Stimulated activated CD4-positive, alpha-beta T cell treated with anti-CD3 and anti-CD28 coated beads, Interleukin-1b, Interleukin-23, amount 100 ng/mL, for 48 hours (primary cell): ENCODE data around the gene METTL24.
"Not testable (repeated sequence)": the region's sequence is repeated elsewhere in the genome, so short reads cannot be mapped to it uniquely, and the experiment has no call there.

Experiments
- DNase-seq: peaks from one replicate; pipeline ENCODE4 v3.0.0-alpha.2; 2020

The METTL24 gene

DNA sequence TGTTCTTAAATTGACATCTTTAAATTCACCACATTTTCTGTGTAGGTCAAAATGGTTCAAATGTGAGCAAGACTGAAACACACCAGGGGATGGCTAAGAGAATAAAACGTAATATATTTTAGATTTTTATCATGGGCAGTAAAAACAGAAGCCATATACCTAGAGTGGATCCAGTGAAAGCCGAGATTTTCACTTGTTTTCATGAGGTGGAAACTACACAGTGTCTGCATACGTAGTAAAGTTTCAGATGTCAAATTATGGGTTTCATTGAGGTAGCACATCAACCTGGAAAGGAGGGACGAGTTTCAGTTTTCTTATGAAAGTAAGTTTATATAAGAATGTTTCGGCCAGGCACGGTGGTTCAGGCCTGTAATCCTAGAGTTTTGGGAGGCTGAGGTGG lies 25.9 kb downstream of the METTL24 start:
- DNase-seq, result no peak

DNA sequence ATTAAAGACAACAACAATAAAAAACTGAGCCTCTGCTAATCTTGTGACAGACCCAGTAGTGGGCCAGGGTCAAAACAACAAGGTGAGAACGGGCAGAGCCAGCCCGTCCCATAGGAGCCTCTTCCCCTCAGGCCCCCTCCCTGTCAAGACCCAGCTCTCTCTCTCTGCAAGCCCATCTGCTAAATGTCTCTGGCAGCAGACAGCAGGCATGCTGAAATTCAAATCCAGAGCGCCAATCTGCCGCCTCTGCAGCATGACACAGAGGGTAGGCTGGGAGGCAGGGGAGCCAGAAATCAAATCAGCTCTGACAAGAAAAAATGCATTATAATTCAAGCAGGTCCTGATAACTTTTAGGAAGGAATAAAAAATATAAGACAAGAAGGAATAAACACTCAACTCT lies 26.3 kb downstream of the METTL24 start:
- no peak for DNase-seq

DNA sequence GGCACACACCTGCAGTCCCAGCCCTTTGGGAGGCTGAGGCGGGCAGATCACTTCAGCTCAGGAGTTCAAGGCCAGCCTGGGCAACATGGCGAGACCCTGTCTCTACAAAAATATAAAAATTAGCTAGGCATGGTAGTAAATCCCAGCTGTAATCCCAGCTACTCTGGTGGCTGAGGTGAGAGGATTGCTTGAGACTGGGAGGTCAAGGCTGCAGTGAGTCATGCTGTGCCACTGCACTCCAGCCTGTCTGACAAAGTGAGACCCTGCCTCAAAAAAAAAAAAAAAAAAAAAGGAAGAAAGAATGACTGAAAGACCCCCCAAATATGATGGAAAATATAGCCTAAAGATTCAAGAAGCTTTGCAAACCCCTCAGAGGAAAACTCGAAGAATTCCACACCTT lies 26.8 kb downstream of the METTL24 start:
- no peak for DNase-seq

DNA sequence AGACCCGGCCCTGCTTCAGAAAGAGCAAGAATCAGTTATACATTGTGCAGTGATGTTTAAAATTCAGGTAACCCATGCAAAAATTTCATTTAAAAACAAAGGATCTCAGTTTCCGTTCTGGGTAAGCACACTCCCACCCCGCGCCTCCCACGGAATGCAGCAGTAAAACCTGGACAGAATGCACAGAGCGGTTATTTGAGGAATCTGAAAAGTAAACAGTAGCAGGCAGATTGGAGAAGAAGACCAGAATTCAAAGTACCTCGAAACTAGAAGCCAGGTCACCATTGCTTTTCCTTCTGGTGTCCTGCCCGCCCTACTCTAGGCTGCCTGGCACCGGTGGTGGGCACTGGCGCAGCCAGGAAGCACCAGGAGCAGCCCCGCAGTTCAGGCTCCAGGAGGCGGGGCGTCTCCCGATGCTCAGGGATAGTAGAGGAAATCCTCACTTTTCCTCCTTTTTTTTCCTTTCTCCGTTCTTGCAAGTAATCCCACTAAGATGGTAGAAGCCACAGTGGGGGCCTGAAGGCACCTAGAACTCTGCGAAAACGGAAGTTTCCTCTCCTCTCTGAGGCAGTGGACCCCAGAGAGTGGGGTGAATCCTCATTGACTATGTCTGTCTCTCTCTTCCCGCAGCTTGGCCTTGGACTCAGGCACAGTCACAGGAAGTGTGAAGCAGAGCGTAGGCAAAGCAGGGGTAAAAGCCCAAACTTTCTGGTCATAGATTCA lies 28.3 kb downstream of the METTL24 start:
- no peak for DNase-seq

DNA sequence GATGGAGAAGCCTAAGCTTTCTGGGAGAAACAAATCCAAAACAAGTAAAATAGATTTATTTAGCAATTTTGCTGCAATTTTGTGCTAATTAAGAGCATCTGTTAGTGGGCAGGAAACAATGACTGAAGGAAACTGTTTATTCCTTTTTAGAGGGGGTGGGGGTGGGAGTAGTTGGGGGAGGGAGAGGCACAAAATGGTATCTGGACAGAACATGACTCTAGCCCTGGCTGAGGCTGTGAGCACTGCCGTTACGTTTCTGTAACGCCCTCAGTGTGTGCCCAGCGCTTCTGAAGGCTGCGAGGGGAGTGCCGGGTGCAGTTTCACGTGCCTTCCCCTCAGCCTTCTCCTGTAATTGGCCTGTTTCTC lies 28.8 kb downstream of the METTL24 start:
- no peak for DNase-seq

DNA sequence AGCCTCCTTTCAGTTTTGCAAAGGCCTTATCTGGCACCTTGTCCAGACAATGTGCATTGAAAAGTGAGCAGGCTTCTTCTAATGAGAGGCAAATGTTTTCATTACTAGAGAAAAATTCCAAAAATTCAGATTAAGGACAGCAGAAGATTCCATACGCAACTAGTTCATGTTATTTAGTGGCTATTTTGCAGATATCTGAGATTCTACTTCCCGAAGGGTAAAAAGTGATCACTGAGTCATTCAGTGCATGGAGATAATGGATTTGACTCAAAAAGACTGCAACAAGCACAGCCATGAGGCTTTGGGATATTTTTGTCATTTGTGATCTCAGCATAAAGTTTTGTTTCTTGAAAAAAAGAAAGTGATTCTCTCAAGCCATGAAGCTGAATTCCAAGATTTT lies 29.9 kb downstream of the METTL24 start:
- no peak for DNase-seq

DNA sequence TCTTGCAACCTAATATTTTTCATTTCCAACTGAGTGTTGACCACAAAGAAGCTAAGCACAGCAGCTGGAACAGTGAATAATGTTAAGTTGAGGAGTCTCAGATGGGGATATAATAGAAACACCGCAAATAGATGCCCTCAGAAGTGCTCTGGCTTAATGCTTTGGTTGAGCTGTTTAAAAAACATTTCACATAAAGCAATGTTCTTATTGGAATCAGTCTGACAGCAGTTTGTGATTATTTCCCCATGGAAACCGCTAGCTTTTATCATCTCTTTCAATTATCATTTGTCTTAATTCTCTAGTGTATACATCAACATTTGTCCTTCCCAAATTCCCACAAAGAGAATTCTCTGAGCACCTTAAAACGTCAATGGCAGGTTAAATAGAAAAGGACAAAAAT lies 30.8 kb downstream of the METTL24 start:
- DNase-seq, result no peak

DNA sequence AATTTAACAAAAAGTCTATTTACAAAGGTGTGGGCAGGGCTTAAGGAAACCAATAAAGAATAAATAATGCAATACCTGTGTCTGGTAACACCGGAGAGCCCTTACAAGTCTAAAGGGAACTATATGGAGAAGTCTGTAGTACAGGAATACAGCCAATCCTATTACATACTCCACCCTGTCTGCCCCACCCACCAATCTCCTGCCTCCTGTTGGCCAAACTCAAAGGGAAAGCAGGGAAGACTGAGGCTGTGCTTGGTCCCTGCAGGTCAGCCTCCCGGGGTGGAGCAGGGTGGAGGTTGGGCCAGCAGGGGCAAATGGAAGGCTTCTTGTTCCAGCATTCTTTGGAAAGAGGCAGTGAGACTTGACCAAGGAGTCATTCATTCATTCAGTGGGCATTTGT lies 31.5 kb downstream of the METTL24 start:
- DNase-seq, result no peak

DNA sequence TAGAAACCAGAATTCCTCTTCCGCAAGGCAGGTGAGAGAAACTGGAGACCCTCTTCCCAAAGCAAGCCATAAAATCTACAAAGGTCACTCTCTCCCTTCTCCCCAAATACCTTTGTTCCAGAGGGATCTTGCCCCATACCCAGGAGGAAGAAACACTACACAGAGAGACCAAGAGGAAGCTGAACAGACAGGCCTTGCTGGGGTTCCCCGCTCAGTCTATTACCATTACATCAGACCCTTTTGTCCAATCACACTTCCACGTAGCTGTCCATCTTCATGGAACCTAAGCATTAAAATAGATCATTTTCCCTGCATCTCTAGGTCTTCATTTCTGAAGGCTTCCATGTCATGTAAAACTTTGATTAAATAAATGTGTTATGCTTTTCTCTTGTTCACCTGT lies 32.1 kb downstream of the METTL24 start:
- no peak for DNase-seq

DNA sequence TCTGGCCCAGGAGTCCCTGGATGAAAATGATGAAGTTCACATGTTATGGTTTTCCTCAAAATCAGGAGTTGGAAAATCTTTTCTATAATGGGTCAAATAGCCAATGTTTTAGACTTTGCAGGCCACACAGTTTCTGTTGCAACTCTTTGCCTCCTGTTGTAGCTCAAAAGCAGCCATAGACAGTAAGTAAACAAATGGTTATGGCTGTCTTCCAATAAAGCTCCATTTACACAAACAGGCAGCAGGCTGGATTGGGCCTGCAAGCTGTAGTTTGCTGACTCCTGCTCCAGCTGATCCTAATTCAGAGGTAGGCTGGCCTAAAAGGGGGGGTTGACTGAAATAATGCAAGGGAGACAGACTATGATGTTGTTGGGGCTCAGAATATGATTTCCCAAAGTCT lies 33.0 kb downstream of the METTL24 start:
- no peak for DNase-seq

DNA sequence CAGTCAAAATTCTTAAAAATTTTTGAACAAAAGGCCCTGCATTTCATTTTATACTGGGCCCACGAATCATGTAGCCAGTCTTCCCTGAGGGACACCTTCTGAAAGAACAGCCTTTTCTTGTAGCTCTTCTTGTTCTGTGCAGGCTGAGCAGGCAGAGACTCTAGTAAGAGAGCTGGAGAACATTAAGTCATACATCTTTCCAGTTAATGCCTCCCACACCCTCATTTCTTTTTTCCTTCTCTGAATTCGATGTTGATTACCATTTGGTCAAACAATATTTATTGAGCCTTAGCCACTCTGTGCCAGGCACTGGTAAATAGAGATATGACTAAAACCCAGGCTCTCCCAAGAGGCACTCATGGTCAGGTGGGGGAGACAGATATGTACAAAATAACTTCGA lies 33.6 kb downstream of the METTL24 start:
- DNase-seq, result no peak

DNA sequence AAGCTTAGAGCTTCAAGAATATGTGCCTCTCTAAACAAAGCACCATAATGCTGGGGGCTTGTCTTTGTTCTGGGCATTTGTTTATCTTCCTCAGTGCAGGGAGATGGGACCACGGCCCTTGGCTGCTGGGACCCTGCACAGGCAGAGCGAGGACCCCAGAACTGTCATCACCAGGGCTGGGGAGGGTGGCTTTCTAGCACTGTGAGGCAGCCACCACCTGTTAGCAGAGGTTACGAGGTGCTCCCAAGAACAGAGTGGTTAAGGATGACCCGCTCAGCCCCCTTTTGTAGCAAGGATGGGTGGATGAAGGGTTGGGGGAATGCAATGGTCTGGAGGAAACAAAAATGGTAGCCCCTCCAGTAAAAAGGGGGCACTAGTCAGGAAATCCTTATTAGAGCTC lies 34.9 kb downstream of the METTL24 start:
- DNase-seq, result no peak

DNA sequence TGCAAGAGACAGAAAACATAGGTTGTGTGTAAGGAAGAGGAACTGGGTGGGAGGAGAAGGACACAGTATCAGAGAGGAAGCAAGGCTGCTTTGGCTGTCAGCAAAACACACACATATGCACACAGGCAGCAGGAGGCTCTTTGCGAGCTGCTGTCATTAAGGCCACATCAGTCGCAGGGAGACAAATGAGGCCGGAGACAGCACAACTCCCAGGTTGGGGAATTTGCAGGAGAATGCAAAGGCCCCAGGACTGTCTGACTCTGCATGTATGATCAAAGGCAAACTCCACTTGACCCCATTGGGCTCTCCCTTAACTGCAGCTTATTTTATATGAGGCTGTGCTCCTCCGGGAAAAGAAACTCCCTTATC lies 35.3 kb downstream of the METTL24 start:
- no peak for DNase-seq

DNA sequence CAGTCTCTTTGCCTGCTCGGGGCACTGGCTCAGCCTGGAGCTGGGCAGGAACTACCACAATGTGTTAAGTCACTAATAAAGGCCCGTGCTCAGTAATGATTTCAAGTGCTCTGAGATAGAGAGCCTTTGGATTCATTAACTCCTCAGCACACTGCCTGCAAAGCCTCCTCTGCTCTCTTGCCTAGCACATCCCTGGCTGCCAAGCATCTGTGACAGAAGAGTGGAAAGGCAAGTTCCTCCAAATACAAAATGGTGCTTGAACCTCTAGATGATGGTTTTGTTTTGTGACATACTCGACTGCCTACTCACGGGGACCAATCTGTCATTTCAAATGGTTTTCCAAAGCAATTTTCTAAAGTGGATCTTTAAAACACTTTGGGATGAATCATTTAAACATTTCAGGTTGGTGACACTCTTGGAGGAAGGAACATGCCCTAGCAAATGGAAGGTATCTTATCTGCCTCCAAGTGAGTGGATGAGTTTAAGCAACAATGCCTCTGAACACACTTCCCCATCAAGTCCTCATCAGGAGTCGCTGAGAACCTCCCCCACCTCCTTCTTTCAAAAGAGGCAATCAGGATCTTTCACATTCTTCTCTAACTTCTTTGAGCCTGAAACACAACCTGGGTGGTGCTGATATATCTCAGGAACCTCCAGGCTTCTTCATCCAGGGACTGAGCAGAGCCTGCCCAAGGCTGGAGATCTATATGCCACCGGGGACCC lies 35.8 kb downstream of the METTL24 start:
- no peak for DNase-seq

DNA sequence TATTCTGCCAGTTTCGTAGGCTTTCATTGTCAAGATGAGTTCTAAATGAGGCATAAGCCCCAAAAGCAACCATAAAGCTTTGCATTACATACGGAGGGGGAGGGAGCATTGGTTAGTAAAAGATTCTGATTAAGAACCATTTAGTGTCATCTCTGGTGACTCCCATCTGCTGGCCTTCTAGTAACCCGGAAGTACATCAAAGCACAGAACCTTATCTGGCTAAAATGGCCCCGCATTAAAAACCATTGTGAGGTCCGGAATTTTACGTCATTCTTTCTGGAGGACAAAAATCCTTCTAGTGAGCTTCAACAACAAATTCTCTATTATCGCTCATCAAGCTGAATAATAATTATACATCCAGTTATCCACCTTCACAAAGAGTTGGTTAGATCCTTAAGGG lies 37.8 kb downstream of the METTL24 start:
- no peak for DNase-seq

DNA sequence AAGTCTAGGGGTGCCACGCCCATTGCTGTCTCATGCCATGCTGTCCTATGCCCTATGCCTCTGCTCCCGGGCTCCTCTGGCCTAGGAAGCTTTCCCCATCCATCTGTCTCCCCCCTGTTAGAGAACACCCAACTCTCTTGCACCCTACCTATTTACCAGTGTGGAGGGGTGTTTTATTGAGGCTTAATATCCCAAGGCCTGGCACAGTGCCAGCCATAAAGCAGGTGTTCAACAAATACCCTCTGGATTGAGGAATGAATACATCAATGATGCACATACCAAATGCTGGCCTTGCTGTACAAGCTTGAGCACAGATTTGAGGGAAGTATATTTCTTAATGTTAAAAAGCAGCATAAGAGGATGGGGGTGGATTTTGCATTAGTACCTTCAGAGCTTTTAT lies 38.3 kb downstream of the METTL24 start:
- DNase-seq, result no peak

DNA sequence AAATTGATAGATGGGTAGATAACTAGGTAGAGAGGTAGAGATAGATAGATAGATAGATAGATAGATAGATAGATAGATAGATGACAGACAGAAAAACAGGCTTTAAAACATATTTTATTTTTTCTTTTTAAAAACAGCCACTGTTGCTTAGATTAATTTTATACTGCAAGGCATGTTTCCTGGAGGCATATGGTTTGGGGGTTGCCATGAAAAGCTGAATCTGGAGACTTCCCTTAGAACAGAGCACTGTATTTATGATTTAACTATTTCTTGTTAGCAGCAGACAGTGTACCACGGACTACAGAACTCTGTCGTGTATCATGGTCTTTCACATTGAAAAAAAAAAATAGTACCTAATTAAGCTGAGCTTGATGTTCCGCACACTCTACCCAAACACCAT lies 38.8 kb downstream of the METTL24 start:
- DNase-seq, result no peak

DNA sequence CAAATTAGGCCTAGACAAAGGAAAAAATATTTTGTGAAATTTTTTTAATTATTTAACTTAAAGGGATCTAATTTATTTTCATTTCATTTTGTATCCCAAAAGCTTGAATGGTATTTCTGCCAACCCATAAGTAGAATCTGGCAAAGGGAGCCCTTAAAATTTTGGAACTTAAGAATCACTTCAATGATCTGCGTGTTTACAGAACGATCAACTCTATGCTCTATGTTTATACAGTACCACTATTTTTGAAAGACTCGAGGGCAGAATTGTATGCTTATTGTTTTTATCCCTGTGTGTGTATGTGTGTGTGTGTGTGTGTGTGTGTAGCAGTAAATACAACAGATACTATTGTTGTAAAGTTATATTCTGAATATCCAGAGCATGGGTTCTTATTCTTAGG lies 39.2 kb downstream of the METTL24 start:
- DNase-seq, result no peak

DNA sequence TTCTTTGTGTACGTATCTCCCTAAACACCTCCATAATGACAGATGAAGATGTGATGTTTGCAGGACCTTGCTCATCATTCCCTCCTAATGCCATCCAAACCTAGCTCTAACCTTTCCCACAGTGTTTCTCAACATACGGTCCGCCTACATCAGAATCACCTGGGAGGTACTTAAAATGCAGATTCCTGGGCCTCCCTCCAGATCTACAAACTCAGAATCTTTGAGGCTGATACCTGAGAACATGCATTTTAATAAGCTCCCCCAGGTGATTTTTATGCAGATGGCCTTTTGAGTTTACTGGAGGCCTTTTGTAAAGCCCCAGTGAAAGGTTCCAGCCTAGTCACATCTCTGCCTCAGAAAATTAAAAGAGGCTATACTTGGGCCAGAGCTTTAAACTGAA lies 40.5 kb downstream of the METTL24 start:
- no peak for DNase-seq

DNA sequence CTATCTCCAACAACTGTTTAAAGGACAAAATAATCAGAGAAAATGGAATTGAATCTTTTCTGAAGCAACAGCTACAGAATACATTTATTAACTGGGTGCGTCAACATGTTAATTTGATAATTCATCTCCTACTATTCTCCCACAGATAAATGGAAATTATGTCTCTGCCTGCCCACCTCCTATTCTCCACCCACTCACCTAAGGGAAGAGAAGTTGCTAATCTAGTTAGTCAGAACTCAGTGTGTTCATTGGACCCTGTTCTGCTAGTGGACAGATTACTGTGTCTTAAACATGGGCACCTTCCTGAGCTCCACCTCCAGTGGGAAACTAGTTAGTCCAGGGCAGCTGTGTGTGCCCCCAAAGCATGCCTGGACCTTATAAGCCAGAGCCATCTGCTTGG lies 41.0 kb downstream of the METTL24 start:
- DNase-seq, result no peak

DNA sequence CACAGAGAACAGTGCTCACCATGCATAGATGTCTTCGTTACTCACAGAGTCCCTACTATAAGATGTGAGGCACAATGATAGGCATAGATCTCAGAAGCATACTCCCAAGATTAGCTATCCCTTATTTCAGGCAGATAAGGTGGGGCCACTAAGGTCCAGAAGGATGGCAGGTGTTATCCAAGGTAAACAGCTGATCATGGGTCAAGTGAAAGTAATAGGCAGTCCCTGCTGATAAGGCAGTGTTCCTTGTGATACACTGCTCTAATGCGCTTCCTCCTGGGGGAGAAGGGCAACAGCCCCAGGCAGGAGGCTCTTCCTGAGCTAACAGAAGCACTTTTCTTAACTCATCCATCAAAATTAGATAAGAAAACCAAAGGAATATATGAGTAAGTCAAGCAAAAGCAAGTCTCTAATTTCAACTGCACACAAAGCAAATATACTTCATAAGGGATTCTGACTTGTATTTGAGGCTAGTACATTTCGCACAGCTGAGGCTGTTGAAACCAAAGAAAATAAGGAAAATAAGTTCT lies 42.2 kb downstream of the METTL24 start:
- no peak for DNase-seq

DNA sequence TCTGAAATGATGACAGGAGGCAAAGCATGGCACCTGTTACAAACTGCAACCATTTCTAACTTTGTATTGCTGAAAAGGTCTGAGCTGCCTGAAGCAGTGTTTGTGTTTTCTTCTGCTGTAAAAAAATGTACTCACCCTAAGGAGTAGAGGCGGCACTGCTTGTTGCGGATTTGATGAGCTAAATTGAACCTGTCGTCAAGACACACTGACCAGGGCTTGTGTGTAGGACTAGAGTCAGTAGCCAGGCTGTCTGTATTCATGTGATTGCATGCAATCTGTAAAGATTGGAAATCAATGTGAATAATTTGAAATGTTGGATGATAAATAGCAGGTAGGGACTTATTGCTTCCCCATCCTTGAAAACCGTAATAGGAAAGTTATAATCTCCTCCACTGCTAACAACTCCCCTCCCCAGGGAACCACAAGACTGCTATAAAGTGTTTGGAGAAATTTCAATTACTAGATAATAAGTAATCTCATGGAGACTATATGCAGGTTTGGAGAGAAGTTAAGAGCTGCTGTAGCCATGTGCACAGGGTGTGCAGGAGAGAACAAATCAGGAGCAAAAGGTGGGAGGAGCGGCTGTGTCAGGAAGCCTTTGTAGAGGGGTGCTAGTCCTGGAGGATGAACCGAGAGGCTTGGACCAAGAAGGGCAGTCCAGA lies 42.8 kb downstream of the METTL24 start:
- DNase-seq, result no peak

DNA sequence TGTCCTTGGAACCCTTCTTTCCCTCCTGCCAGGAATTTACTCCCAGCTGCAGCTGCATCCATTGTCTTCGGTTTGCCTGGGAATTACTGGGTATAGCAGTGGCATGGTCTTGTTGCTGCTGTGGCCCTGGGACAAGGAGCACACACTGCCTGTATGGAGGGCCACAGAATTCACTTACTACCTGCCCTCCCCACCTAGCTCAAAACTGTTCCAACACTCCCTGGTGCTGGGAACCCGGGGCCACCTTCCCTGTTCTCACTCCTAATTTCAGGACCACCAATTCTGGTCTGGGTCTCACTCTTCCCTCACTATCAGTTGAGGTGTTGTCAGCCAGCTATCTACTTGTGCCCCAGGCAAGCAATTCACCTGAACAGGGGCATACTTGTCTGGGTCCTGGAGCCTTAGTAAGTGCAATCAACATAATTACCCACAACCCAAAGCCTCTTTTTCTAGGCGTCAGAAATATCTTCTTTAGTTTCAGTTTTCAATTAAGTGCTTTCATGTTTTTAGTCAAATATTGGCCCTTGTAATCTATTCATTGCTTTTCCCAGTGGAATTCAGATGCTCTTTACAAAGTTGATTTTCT lies 47.2 kb downstream of the METTL24 start:
- DNase-seq, result no peak

DNA sequence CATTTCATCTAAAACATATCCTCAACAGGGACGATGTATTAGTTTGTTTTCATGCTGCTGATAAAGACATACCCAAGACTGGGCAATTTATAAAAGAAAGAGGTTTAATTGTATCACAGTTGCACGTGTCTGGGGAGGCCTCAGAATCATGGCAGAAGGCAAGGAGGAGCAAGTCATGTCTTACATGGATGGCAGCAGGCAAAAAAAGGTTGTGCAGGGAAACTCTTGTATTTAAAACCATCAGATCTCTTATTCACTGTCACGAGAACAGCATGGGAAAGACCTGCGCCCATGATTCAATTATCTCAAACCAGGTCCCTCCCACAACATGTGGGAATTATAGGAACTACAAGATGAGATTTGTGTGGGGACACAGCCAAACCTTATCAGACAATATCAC lies 48.7 kb downstream of the METTL24 start:
- DNase-seq, result not testable (repeated sequence)
